GM18498 (cell line): Measurements from ENCODE around the gene STIM1.
"Not testable (repeated sequence)": the region's sequence is repeated elsewhere in the genome, so short reads cannot be mapped to it uniquely, and the experiment has no call there.

Source experiments
- ATAC-seq: cut with Tn5 transposase; IDR thresholded peaks from one replicate; pipeline ENCODE4 v1.9.1; 2021; ENCODE audit warnings: mild to moderate bottlenecking, moderate library complexity; ENCODE audit not compliant: unreplicated experiment

The STIM1 gene

DNA sequence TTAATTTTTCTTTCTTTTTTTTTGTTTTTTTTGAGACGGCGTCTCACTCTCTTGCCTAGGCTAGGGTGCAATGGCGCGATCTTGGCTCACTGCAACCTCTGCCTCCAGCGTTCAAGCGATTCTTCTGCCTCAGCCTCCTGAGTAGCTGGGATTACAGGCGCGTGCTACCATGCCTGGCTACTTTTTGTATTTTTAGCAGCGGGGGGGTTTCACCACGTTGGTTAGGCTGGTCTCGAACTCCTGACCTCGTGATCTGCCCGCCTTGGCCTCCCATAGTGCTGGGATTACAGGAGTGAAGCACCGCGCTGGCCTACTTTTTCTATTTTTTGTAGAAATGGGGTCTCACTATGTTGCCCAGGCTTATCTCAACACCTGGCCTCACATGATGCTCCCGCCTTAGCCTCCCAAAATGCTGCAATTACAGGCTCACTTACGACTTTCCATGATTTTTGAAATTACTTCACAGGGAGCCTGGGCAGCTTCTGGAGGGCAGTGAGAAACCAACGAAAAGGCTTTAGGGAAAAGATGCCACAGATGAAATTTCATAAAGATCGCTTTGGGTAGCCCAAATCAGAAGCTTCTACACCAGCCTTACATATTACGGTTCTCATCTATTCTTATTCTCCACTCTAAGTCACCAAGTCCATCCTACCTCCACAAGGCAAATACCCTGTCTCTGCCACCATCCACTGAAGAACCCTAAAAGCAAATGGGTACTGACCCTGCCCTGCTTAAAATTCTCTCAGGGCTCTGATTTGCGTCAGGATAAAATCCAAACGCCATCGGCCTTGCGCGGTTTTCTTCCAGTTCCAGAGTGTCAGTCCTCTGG is 238.3 kb downstream of the STIM1 start:
- ATAC-seq, result no peak

DNA sequence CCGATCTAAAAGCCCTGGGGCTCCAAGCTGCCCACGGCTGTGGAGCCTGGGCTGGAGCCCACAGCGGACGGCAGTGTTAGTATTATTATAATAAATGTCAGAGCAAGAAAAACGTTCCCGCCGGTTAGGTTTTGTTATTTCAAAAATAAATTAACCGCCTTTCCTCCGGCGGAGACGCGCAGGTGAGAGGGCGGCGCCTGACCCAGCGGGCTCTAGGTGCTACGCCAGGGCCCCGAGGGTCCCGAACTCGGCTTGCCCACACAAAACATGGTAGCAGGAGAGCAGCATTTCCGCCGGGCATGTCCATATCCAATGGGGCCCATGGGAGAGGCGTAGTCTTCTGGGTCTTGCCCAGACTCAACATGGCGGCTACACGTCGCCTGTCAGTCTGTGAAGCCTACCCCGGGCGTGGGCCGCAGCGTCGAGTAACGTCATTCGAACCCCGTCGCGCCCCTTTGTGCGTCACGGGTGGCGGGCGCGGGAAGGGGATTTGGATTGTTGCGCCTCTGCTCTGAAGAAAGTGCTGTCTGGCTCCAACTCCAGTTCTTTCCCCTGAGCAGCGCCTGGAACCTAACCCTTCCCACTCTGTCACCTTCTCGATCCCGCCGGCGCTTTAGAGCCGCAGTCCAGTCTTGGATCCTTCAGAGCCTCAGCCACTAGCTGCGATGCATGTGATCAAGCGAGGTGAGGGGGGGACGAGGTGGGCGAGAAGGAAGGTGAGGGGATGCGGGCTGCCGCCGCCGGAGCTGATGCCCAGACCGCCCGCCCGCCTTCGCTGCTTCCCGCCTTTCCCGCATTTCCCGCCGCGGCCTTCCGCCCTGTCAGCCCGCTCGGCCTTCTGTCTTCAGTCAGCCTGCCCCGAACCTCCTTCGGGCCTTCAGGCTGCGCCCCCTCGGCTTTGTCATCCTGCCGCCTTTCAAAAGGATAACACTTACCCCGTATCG is 239.2 kb downstream of the STIM1 start, which contains the start of gene RRM1:
RRM1 (plus strand) TSS at position 452 of the 944 bp plus-strand sequence; CDS start at position 666, 214 bp downstream.
- peak; percentile 93 for ATAC-seq

GRCh38 chr11:4095509-4096230 is 240.2 kb downstream of the STIM1 start:
- no peak for ATAC-seq

DNA sequence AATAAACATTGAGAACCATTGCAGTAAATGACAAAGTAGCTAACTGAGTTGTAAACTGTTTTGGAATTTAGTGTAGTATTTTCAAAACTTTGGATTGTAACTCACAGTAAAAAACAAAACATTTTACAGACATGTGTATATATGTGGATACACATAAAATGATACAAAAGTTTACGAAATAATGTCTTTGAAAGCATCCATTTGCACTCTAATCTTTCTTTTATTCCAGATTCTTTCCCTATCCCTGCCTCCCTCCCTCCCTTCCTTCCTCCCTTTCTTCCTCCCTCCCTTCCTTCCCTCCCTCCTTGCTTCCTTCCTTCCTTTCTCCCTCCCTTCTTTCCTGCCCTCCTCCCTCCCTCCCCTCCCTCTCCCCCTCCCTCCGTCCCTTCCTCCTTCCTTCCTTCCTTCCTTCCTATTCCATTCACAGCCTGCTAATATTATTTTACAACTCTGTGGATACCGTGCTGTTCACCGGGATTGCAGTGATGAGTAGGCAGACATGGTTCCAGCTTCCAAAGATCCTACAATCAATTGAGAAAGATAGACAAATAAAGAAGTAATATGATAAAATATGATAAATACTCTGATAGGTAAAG is 242.7 kb downstream of the STIM1 start:
- ATAC-seq, result no peak

DNA sequence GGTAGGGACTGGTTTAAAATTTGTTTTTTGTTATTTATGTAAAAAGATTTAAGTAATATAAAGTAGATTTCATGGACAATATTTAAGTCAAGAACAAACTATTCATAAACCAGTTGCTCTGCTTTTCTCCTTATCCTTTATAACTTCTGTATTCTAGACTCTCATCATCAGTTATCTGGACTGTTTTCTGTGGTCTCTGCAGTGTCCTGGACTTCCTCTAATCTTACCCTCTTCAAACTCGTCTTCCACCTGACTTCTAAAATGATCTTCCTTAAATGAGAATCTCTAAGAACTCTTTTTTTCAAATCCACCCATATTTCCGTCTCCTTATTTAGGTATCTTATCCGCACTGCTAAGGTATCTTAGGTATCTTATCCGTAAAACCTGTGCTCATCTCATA is 247.2 kb downstream of the STIM1 start:
- ATAC-seq, result no peak

GRCh38 chr11:4103269-4103668 is 247.8 kb downstream of the STIM1 start:
- ATAC-seq, result no peak

GRCh38 chr11:4105916-4106315 is 250.5 kb downstream of the STIM1 start:
- no peak for ATAC-seq

DNA sequence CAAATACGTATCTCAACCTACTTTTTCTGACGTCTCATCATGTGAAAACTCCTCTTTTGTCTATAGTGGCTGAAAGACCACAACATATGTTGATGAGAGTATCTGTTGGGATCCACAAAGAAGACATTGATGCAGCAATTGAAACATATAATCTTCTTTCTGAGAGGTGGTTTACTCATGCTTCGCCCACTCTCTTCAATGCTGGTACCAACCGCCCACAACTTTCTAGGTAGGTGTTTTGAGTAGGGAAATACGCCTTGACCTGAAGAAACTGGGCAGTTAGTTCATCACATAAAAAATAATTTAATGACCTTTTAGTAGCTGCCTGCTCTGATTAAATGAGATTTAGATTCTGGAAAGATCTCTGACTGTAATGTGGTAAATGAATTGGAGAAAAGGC is 256.4 kb downstream of the STIM1 start:
- no peak for ATAC-seq

DNA sequence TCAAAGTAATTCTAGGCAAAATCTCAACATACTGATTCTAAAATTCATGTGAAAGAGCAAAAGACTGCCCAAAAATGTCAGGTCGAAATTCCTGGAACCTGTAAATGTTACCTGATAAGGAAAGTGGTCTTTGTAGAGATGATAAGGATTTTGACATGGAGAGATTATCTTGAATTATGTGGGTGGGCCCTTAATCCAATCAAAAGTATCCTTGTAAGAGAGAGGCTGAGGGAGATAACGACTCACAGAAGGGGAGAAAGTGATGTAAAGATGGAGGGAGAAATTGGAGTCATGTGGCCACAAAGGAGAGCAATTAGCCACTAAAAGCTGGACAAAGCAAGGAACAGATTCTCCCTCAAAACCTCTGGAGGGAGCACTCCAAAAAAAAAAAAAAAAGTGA is 259.7 kb downstream of the STIM1 start:
- no peak for ATAC-seq

GRCh38 chr11:4118107-4118506 is 262.6 kb downstream of the STIM1 start:
- no peak for ATAC-seq

GRCh38 chr11:4123218-4123617 is 267.8 kb downstream of the STIM1 start:
- no peak for ATAC-seq

DNA sequence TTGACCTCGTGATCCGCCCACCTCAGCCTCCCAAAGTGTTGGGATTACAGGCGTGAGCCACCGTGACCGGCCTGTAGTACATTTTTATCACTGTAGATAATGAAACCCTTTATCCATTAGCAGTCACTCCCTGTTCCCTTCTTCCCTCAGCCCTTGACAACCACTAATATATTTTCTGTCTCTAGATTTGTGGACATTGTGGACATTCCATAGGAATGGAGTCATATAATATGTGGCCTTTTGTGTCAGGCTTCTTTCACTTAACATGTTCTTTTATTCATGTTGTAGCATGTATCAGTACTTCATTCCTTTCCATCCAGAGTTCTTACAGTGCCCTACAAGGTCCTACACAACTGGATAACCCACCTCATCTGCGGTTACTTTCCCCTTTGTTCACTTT is 269.7 kb downstream of the STIM1 start:
- ATAC-seq, result no peak

- no peak for ATAC-seq
Measured at GRCh38 chr11:4127357-4127756, 271.9 kb downstream of the STIM1 start.

DNA sequence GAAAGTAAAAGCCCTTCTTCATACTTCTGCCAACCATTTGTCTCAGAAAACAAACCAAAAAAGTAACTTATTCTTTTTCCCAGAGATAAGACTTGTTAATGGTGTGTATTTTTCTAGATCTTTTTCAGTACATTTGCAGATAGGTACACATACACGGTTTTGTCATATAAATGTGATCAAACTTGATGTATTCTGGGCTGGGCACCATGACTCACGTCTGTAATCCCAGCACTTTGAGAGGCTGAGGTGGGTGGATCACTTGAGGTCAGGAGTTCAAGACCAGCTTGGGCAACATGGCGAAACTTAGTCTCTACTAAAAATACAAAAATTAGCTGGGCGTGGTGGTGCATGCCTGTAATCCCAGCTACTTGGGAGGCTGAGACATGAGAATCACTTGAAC is 274.8 kb downstream of the STIM1 start:
- not testable (repeated sequence) for ATAC-seq

DNA sequence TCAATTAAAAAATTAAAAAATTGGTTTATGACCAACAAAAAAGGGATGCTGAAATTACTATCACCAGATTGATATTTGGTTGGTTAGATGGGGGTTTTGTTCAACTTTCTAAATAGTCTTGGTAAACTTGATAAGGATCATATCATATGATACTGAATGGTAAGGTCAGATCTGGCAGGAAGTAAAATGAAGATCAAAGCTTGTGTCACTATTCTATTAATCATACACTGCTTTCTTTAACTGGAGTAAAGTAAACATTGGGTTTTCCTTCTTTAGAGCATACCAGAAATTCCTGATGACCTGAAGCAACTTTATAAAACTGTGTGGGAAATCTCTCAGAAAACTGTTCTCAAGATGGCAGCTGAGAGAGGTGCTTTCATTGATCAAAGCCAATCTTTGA is 279.3 kb downstream of the STIM1 start:
- no peak for ATAC-seq

- ATAC-seq, result no peak
Measured at GRCh38 chr11:4138497-4138896, 283.0 kb downstream of the STIM1 start.

DNA sequence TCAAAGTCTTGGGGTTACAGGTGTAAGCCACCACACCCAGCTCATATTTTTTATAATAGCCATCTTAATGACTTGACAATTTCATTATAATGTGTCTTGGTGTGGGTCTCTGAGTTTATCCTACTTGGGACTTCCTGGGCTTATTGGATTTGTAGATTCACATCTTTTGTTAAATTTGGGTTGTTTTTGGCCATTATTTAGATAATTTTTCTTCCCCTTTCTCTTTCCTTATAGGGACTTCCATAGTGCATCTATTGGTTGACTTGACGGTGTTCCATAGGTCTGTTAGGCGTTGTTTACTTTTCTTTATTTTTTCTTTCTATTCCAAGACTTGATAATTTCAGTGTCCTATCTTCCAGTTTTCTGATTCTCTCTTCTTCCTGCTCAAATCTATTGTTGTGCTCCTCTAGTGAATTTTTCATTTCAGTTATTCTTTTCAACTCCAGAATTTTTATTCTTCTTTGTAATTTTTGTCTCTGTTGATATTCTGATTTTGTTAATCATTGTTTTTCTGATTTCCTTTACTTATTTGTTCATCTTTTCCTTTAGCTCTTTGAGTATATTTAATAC is 284.7 kb downstream of the STIM1 start:
- no peak for ATAC-seq
